ENCODE measurements around the gene C5orf58. TPM values are rescaled to one million over a fixed set of nuclear protein-coding genes. Genes with fewer than 3 reads are reported as not detected.

Gene C5orf58
- total RNA-seq, 4 donors from 2014 or later = not detected

DNA sequence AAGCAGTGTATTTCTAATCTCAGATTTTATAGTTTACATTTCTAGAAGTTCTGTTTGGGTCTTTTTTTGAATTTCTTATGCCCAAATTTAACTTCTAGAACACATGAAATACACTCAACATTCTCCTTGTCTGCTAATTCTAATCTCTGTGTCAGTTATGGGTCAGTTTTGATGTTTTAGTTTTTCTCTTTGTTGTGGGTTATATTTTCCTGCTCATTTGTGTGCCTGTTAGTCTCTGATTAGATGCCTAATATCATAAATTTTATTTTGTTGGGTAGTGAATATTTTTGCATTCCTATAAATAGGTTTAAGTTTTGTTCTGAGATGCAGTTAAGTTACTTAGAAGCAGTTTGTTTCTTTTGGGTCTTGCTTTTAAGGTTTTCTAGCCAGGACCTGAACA, 52.4 kb downstream of the C5orf58 start:
- TF ChIP-seq, protein P1, sequence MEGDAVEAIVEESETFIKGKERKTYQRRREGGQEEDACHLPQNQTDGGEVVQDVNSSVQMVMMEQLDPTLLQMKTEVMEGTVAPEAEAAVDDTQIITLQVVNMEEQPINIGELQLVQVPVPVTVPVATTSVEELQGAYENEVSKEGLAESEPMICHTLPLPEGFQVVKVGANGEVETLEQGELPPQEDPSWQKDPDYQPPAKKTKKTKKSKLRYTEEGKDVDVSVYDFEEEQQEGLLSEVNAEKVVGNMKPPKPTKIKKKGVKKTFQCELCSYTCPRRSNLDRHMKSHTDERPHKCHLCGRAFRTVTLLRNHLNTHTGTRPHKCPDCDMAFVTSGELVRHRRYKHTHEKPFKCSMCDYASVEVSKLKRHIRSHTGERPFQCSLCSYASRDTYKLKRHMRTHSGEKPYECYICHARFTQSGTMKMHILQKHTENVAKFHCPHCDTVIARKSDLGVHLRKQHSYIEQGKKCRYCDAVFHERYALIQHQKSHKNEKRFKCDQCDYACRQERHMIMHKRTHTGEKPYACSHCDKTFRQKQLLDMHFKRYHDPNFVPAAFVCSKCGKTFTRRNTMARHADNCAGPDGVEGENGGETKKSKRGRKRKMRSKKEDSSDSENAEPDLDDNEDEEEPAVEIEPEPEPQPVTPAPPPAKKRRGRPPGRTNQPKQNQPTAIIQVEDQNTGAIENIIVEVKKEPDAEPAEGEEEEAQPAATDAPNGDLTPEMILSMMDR (IDR thresholded peaks at IDR 0.05) = no peak
- no peaks in the 10 kb centered on the region for H3K27me3 ChIP-seq
- no peaks in the 10 kb centered on the region for H3K9me3 ChIP-seq
- H3K4me3 ChIP-seq = no peak overlapping the region
- no peak overlapping the region for H3K27ac ChIP-seq
- peaks cover 0 to 9% of the 10 kb centered on the region in 2 donors for H3K4me1 ChIP-seq
- intact Hi-C loops (cut with DNase I; ENCODE audit: low total_unique reads) = no loop called here
- H3K36me3 ChIP-seq = no peaks in the 10 kb centered on the region
- no peak for DNase-seq

DNA sequence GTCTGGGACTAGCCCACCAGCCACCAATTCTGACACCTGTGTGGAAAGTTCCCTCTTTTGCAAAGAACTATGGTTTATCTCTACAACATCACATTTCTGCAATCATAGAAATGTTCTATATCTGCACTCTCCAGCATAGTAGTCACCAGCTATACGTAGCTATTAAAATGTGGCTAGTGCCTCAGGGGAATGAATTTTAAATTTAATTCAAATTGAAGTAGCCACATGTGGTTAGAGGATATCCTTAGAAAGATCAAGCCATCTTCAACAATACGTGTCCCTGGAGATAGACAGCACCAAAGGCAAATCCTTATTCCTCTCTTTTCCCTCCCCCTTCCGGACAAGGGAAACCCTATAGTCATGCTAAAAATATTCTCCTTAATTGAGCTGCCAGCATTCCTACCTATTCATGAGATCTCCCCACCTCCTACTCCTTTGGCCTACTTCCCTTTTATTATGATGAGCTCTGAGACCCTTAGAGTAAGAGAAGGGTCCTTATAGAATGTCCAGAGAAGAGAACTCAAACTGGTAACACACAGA, 53.7 kb downstream of the C5orf58 start:
- H3K27me3 ChIP-seq = no peaks in the 10 kb centered on the region
- no peak for DNase-seq
- H3K36me3 ChIP-seq = no peaks in the 10 kb centered on the region
- no peaks in the 10 kb centered on the region for H3K9me3 ChIP-seq
- H3K27ac ChIP-seq = no peak overlapping the region
- intact Hi-C loops (cut with DNase I; ENCODE audit: low total_unique reads) = no loop called here
- H3K4me1 ChIP-seq = peaks cover 0 to 9% of the 10 kb centered on the region in 2 donors
- no peak overlapping the region for H3K4me3 ChIP-seq
- TF ChIP-seq, protein P1 (IDR thresholded peaks at IDR 0.05) = no peak
- no peak for TF ChIP-seq POLR2A (IDR thresholded peaks at IDR 0.05)

DNA sequence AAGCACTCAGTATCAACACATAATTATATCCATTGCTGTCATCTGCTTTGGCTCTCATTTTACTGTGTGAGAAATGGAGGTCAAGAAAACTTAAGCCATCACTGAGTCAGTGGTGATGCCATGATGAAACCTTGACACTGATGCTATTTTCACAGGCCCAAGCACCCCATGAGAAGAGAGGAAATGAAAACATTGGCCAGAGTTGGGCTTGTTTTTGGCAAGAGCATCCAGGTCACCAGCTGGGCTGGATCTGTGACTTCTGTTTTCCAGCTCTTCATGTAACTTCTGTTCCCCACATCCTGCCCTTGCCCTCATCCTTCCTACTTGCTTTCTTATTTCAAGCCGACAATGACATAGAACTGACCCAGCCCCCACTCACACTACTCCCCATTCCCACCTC, 54.7 kb downstream of the C5orf58 start:
- no peak overlapping the region for H3K4me3 ChIP-seq
- peak; percentile 70 to 72 for DNase-seq
- peaks cover 0 to 9% of the 10 kb centered on the region in 2 donors for H3K4me1 ChIP-seq
- TF ChIP-seq, protein P1 (IDR thresholded peaks at IDR 0.05) = no peak
- no peak for TF ChIP-seq POLR2A (IDR thresholded peaks at IDR 0.05)
- no peaks in the 10 kb centered on the region for H3K9me3 ChIP-seq
- intact Hi-C loops (cut with DNase I; ENCODE audit: low total_unique reads) = no loop called here
- H3K27me3 ChIP-seq = no peaks in the 10 kb centered on the region
- H3K27ac ChIP-seq = peak overlapping the region; percentile 35 to 81
- no peaks in the 10 kb centered on the region for H3K36me3 ChIP-seq

DNA sequence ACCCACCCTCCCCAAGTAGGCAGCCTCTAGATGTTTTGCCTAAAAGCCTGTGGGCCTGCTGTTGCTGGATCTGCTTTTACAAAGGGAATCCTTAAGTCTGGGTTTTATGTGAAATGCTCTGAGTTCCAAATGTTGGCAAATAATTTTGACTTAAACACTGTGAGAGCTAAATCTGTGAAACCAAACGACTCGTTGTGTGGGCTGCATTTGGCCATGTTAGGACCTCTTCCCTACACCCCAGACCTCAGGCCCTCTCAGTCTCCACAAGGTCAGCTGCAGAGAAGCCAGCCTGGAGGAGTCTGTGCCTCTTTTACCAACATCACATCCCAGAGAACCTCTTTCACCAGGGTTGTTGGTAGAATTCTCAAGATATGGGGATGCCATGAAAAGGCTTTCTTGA, 55.4 kb downstream of the C5orf58 start:
- H3K36me3 ChIP-seq = no peaks in the 10 kb centered on the region
- intact Hi-C loops (cut with DNase I; ENCODE audit: low total_unique reads) = no loop called here
- H3K4me3 ChIP-seq = no peak overlapping the region
- TF ChIP-seq, protein P1 (IDR thresholded peaks at IDR 0.05) = no peak
- TF ChIP-seq POLR2A (IDR thresholded peaks at IDR 0.05) = no peak
- H3K9me3 ChIP-seq = no peaks in the 10 kb centered on the region
- no peaks in the 10 kb centered on the region for H3K27me3 ChIP-seq
- peaks cover 0 to 9% of the 10 kb centered on the region in 2 donors for H3K4me1 ChIP-seq
- H3K27ac ChIP-seq = peak overlapping the region; percentile 35 to 81
- no peak for DNase-seq

DNA sequence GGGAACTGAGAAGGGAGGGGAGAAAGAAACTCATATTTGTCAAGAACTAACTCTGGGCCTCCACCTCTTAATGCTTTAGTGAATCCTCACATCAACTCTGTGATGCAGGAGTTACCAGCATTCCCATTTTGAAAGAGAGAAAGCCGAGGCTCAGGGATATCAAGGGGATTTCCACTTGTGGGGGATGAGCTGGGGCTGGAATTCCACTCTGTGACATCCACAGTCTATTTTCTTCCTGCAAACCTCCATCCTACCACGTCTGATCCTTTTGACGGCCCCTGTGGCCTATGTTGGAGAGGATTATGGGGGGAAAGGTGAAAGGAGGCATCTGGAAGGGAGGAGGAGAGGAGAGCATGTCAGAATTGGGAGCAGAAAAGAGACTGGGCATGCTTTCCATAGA, 55.8 kb downstream of the C5orf58 start:
- no peaks in the 10 kb centered on the region for H3K36me3 ChIP-seq
- peaks cover 0 to 9% of the 10 kb centered on the region in 2 donors for H3K4me1 ChIP-seq
- no peak for DNase-seq
- no peak overlapping the region for H3K4me3 ChIP-seq
- intact Hi-C loops (cut with DNase I; ENCODE audit: low total_unique reads) = no loop called here
- H3K27me3 ChIP-seq = no peaks in the 10 kb centered on the region
- H3K9me3 ChIP-seq = no peaks in the 10 kb centered on the region
- H3K27ac ChIP-seq = peak overlapping the region; percentile 79 to 81
- no peak for TF ChIP-seq POLR2A (IDR thresholded peaks at IDR 0.05)
- TF ChIP-seq, protein P1 (IDR thresholded peaks at IDR 0.05) = no peak

Data from uterus (tissue), 4 donors.